ENCODE results near the gene HMCES. TPM values are rescaled to one million over a fixed set of nuclear protein-coding genes. Genes with fewer than 3 reads are reported as not detected.
A peak's percentile ranks its signal among the peaks of the same experiment; 100 is the strongest.

HMCES gene
- total RNA-seq, 6 experiments from 2014 or later = 17.4 to 36.9 (median 20.1) TPM

GRCh38 chr3:129246636-129247035 lies 32.0 kb upstream of the HMCES start:
- peaks cover 0 to 24% (median 11%) of the 10 kb centered on the region in 4 donors for H3K4me1 ChIP-seq
- DNase-seq (no peak), ATAC-seq (no peak)
- no peak for TF ChIP-seq POLR2A (IDR thresholded peaks at IDR 0.05)
- TF ChIP-seq, protein P1, sequence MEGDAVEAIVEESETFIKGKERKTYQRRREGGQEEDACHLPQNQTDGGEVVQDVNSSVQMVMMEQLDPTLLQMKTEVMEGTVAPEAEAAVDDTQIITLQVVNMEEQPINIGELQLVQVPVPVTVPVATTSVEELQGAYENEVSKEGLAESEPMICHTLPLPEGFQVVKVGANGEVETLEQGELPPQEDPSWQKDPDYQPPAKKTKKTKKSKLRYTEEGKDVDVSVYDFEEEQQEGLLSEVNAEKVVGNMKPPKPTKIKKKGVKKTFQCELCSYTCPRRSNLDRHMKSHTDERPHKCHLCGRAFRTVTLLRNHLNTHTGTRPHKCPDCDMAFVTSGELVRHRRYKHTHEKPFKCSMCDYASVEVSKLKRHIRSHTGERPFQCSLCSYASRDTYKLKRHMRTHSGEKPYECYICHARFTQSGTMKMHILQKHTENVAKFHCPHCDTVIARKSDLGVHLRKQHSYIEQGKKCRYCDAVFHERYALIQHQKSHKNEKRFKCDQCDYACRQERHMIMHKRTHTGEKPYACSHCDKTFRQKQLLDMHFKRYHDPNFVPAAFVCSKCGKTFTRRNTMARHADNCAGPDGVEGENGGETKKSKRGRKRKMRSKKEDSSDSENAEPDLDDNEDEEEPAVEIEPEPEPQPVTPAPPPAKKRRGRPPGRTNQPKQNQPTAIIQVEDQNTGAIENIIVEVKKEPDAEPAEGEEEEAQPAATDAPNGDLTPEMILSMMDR (IDR thresholded peaks at IDR 0.05) = no peak
- no peak overlapping the region for H3K27ac ChIP-seq
- intact Hi-C loops (cut with DNase I) = no loop called here
- H3K9me3 ChIP-seq = no peaks in the 10 kb centered on the region
- no peaks in the 10 kb centered on the region for H3K27me3 ChIP-seq
- H3K4me3 ChIP-seq = no peak overlapping the region
- peaks cover 0 to 3% (median 0%) of the 10 kb centered on the region in 4 donors for H3K36me3 ChIP-seq

DNA sequence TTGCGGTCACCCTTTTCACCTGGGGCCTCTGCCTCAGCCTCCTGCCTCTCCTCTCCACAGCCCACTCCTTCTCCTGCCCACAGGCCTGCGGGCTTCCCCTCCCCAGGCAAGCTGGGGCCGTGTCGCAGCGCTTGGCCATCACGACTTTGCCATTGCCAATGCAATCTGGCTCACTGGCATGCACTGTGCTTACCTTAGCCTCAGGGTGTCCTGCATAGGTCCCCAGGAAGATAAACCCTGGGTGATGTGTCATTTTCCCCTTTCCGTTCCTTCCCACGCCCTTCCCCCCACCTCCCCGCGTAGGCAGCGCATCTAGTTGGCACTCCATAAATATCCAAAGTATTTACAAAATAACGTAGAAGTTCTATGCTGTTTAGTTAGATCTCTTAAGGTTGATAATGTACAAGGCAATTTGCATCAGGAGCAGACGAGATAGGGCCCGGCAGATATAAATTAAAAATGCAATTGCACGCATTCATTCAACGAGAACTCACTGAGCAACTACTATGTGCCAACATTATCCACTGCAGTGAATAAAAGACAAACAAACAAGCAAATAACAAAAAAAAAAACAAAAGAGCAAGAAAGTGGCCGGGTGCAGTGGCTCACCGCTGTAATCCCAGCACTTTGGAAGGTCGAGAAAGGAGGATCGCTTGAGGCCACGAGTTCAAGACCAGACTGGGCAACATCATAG lies 30.2 kb upstream of the HMCES start:
- Histone ChIP-seq H3K9me3 (no peaks in the 10 kb centered on the region), H3K4me1 (peaks cover 0 to 24% (median 11%) of the 10 kb centered on the region in 4 donors), H3K36me3 (peaks cover 0 to 21% (median 11%) of the 10 kb centered on the region in 4 donors), H3K27me3 (no peaks in the 10 kb centered on the region), H3K4me3 (peak overlapping the region; percentile 84 to 99 (median 96)), H3K27ac (peak overlapping the region; percentile 83 to 94 (median 85))
- WGBS (ENCODE audit: insufficient coverage, low coverage, low lambda C conversion rate, missing lambda C conversion rate) = 37% methylated on average over 21 of the region's 21 CpGs
- TF ChIP-seq, protein P1 (IDR thresholded peaks at IDR 0.05) = no peak
- TF ChIP-seq POLR2A (IDR thresholded peaks at IDR 0.05) = no peak
- intact Hi-C loops (cut with DNase I) = no loop called here
- no peak for DNase-seq
- ATAC-seq = no peak

- peak; percentile 82 to 89 (median 86) for ATAC-seq
- Histone ChIP-seq H3K27ac (peak within 1 kb of the TSS; percentile 83 to 94 (median 85)), H3K27me3 (no peaks in the 10 kb centered on the region), H3K4me3 (peak within 1 kb of the TSS; percentile 84 to 99 (median 96)), H3K36me3 (peaks cover 0 to 32% (median 16%) of the 10 kb centered on the region in 4 donors), H3K4me1 (peaks cover 0 to 24% (median 11%) of the 10 kb centered on the region in 4 donors), H3K9me3 (no peaks in the 10 kb centered on the region)
- TF ChIP-seq POLR2A (IDR thresholded peaks at IDR 0.05) = peak; percentile 95
- TF ChIP-seq, protein P1 (IDR thresholded peaks at IDR 0.05) = no peak
- WGBS (ENCODE audit: insufficient coverage, low coverage, low lambda C conversion rate, missing lambda C conversion rate) = 3% methylated on average over 13 of the region's 48 CpGs
- intact Hi-C loops (cut with DNase I) = loop anchor here in 1 of 2 donors (5.0 kb wide), 1 partner anchor 82 kb away; no protein-coding TSS in a partner anchor
- DNase-seq = peak; percentile 83 to 87 (median 86)
Measured at GRCh38 chr3:129249284-129250065, 29.2 kb upstream of the HMCES start, which contains the start of gene COPG1. Gene COPG1, plus strand, starts transcription at chr3:129249606. Its CDS starts 104 bp downstream, at chr3:129249710.

DNA sequence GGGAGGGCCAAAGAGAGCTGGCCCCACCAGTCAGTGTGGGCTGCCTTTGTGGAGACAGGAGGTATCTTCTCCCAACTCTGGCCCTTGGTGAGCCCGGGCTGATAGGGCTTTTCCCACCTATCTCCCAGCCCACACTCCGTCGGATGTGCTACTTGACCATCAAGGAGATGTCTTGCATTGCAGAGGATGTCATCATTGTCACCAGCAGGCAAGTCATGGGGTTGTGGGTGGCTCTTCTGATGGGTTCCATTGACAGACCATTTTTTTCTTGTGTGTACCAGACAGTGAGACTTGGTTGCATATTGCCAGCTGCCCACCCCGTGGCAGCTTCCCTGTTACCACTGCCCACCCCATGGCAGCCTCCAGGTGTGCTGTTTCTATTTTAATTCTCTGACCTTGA lies 25.9 kb upstream of the HMCES start:
- Histone ChIP-seq H3K9me3 (no peaks in the 10 kb centered on the region), H3K4me3 (no peak overlapping the region), H3K27ac (no peak overlapping the region), H3K36me3 (peaks cover 13 to 64% (median 38%) of the 10 kb centered on the region in 4 donors), H3K4me1 (peaks cover 0 to 25% (median 12%) of the 10 kb centered on the region in 4 donors), H3K27me3 (no peaks in the 10 kb centered on the region)
- DNase-seq = peak in 1 of 3 donors; percentile 13
- intact Hi-C loops (cut with DNase I) = loop anchor here in 1 of 2 donors (5.0 kb wide), 1 partner anchor 85 kb away; no protein-coding TSS in a partner anchor
- no peak for TF ChIP-seq POLR2A (IDR thresholded peaks at IDR 0.05)
- TF ChIP-seq, protein P1 (IDR thresholded peaks at IDR 0.05) = no peak
- no peak for ATAC-seq
- WGBS (ENCODE audit: insufficient coverage, low coverage, low lambda C conversion rate, missing lambda C conversion rate) = 78% methylated on average over 3 of the region's 4 CpGs

Data from right lobe of liver (tissue), 6 donors.